ENCODE results near the gene PTPN23. TPM values are rescaled to one million over a fixed set of nuclear protein-coding genes. Genes with fewer than 3 reads are reported as not detected.

The PTPN23 gene
- total RNA-seq, 4 donors from 2014 or later: 14.0 to 61.0 (median 30.2) TPM

DNA sequence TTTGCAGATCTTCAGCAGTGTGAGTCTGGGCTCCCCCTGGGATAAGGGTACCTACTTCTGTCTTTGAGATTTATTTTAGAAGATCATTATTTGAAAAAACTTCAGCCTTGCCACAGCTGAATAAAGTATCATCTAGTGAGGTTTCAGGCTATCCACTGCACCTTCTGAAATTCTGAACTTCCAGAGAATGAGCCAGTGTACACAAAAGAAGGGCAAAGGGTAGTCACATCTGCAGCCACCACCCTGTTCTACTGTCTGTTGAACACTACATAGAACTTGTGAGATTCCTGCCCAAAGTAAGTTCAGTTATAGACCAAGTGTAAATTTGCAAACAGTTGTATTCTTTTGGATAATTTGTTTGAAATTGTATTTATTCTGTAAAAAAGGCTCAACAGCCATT is 38.0 kb upstream of the PTPN23 start:
- TF ChIP-seq, protein P1, sequence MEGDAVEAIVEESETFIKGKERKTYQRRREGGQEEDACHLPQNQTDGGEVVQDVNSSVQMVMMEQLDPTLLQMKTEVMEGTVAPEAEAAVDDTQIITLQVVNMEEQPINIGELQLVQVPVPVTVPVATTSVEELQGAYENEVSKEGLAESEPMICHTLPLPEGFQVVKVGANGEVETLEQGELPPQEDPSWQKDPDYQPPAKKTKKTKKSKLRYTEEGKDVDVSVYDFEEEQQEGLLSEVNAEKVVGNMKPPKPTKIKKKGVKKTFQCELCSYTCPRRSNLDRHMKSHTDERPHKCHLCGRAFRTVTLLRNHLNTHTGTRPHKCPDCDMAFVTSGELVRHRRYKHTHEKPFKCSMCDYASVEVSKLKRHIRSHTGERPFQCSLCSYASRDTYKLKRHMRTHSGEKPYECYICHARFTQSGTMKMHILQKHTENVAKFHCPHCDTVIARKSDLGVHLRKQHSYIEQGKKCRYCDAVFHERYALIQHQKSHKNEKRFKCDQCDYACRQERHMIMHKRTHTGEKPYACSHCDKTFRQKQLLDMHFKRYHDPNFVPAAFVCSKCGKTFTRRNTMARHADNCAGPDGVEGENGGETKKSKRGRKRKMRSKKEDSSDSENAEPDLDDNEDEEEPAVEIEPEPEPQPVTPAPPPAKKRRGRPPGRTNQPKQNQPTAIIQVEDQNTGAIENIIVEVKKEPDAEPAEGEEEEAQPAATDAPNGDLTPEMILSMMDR (IDR thresholded peaks at IDR 0.05): no peak
- DNase-seq (ENCODE audit: low spot score) (no peak), ATAC-seq (ENCODE audit: low FRiP score) (no peak)

DNA sequence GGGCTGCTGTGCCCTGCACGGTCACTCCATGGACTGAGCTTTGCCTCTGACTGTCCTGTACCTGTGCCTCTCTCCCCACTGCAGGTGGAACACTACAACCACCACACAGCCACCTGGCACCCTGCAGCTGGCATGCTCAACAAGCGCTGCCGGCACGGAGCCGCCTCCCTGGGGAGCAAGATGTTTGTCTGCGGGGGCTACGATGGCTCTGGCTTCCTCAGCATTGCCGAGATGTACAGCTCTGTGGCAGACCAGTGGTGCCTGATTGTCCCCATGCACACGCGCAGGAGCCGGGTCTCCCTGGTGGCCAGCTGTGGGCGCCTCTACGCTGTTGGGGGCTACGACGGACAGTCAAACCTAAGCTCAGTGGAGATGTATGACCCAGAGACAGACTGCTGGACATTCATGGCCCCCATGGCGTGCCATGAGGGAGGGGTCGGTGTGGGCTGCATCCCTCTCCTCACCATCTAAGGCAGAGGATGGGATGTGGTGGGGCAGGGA is 37.3 kb upstream of the PTPN23 start:
- ATAC-seq (ENCODE audit: low FRiP score) (no peak), DNase-seq (ENCODE audit: low spot score) (no peak)
- TF ChIP-seq, protein P1 (IDR thresholded peaks at IDR 0.05): no peak

DNA sequence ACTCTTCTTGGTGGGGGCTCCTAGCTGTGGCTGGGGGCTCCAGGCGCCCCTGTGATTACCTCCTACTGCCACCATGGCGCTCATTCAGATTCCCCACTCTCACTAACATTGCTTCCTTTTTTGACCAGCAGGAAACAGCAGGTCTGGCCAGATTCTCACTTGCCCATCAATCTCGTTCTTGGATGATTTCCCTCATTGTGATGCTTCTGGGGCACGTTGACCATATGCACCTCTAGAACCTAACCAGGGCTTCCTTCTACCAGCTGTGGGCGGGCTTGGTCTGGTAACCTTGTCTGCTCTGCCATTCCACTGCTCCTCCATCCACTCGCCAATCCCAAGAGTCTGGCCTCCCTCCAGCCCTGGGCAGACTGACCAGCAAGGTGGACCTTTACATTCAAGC is 35.9 kb upstream of the PTPN23 start:
- no peak for DNase-seq (ENCODE audit: low spot score)
- no peak for ATAC-seq (ENCODE audit: low FRiP score)
- TF ChIP-seq, protein P1 (IDR thresholded peaks at IDR 0.05): no peak

DNA sequence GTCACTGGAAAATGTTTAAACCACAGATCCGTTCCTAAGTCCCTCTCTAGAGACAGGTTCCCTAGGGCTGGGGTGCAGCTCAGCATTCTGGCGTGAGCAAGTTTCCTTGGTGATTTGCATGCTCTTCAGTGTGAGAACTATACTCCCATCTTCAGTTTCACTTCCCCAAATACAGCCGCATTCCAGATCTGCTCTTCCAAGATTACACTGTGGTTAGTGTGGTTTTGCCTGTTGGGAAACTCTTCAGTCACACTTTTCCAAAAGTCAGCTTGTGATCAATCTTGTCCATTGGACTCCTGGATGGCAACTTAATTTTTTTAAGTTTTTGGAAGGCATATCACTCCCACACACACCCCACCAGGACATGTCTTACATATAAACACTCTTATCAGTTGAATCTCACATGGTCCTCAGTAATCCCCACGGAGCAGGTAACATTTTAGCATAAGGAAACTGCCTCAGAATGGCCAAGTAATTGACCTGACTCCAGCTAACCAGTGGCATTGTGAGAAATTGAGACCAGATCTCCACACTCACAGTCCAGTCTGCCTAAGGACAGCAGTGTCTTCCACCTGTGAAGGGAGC is 33.5 kb upstream of the PTPN23 start:
- DNase-seq (ENCODE audit: low spot score) (no peak), ATAC-seq (ENCODE audit: low FRiP score) (no peak)
- TF ChIP-seq, protein P1 (IDR thresholded peaks at IDR 0.05): no peak

DNA sequence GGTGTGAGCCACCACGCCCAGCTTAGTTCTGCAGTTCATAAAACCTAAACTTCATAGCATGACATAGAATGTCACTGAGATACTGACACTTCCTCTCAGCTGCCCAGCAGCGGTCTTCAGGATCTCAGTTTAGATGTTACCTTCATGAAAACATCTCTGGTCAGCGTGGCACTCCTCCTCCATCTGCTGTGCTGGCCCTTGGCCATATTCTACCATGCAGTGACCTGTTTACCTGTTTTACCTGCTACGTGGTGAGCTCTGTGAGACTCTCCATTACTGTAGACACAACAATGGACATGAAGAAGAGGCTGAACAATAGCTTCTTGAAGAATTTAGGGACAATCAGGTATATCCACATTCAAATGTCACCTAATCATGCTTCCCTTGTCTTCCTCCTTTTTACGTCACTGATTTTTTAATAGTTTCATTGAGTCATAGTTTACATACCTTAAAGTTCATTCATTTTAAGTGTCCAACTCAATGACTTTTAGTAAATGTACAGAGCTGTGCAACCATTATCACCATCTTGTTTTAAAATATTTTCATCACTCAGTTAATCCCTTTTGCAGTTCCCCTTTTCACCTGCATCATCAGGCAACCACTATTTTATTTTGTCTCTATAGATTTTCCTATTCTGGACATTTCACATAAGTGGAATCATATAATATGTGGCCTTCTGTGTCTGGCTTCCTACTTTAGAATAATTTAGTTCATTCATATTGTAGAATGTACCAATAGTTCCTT is 32.2 kb upstream of the PTPN23 start:
- DNase-seq (ENCODE audit: low spot score) (no peak), ATAC-seq (ENCODE audit: low FRiP score) (no peak)
- TF ChIP-seq, protein P1 (IDR thresholded peaks at IDR 0.05): no peak

DNA sequence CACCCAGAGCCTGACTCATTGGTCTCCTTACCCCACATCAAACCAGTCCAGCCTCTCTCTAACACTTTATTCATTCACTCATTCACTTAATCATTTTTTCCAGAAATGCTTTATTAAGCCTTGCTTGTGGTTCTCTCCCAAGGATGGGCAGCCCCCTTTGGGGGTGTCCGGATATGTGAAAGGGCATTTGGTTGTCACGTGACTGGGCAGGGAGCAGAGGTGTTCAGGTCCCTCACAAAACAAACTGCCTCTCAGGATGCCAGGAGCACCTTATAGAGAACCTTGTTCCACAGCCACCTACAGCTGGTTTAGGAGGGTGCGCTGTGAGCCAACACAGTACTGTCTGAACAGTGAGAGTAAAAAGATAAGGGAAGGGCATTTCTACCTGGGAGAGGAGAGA is 25.8 kb upstream of the PTPN23 start:
- TF ChIP-seq, protein P1 (IDR thresholded peaks at IDR 0.05): no peak
- no peak for ATAC-seq (ENCODE audit: low FRiP score)
- no peak for DNase-seq (ENCODE audit: low spot score)

DNA sequence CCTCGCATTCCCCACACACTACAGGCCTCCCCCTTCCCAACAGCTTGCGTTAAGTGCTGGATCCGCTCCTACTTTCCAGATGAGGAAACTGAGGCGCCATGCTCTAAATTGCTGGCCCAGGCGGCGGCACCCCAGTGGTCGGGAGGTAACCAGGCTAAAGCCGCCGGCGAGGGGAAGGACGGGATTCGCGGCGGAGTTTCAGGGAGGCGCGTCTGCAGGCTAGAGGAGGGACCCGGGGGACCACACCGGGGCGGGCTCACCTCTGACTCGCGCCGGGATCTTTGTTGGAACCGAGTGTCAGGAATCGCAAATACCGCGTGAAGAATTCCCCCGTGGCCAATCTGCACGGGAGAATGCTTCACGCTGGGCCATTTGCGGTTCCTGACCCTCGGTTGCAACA is 24.6 kb upstream of the PTPN23 start:
- TF ChIP-seq, protein P1 (IDR thresholded peaks at IDR 0.05): no peak
- DNase-seq (ENCODE audit: low spot score) (no peak), ATAC-seq (ENCODE audit: low FRiP score) (no peak)

All from omental fat pad (tissue), 4 donors.